Measurements from ENCODE around the gene KCNN3.

DNA sequence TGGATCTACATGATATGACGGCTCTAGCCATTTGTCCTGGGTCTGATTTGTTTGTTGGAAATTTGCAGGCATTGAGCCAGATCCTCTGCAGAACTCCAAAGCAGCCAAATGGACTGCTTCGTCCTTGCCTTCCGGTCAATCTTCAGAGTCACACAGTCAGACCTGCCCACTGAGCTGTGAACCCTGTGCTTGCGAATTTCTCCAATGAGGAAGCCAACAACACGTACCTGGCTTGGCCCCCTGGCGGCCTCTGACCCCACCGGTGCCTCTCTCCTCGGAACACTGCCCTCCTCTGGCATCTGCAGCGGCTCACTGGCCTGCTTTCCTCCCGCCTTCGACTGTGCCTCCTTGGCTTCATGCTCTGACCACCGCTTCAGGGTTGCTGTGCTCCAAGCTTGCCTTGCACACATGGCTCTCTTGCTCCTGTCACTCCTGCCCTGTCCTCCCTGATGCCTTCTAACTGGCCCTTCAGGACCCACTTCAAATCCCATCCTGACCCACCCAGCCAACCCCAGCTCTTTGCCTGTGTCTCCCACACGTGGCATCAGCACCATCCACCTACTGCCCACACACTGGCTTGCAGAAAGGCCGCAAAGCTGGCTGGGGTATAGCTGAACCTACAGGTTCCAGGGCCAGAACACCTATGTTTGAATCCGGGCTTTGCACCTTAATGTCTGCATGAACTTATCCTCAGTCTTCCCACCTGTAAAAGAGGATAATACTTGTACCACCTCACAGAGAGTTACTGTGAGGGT lies 128.2 kb downstream of the KCNN3 start:
- TF ChIP-seq POLR2A (IDR thresholded peaks at IDR 0.05; ENCODE audit: low read length) (no peak), GATA1 (IDR thresholded peaks at IDR 0.05; ENCODE audit: low read depth, low read length) (no peak)
